Kidney epithelial cell (primary cell): Measurements from ENCODE around the gene CTIF. TPM values are rescaled to one million over a fixed set of nuclear protein-coding genes. Genes with fewer than 3 reads are reported as not detected.

Source experiments
- DNase-seq: peaks from one replicate; pipeline ENCODE4 v3.0.0-alpha.2; 2010; ENCODE audit warnings: low read depth
- H3K27me3 ChIP-seq: 2 replicates; pipeline ENCODE4 v1.6.0; 2011; ENCODE audit warnings: low read length; ENCODE audit not compliant: control insufficient read depth, insufficient read depth
- H3K36me3 ChIP-seq: 2 replicates; pipeline ENCODE4 v1.5.1; 2011; ENCODE audit warnings: low read length; ENCODE audit not compliant: control insufficient read depth, insufficient read depth
- H3K4me3 ChIP-seq: 2 replicates; pipeline ENCODE4 v1.5.1; 2011; ENCODE audit warnings: low read depth, mild to moderate bottlenecking, control low read depth, low read length
- total RNA-seq: library from RNA; depleted of rRNA; stranded (reverse); fragments of >200 nt; gene quantifications from 2 replicates; pipeline ENCODE4 v1.2.3, GENCODE V29; 2015
- TF ChIP-seq, protein P1 (sequence below): IDR thresholded peaks from 2 replicates; pipeline ENCODE4 v1.5.1; 2011; ENCODE audit warnings: mild to moderate bottlenecking, moderate library complexity, low read length, control low read depth, inconsistent platforms; ENCODE audit not compliant: insufficient read depth, poor library complexity, severe bottlenecking

The CTIF gene
- total RNA-seq, 1 donor from 2014 or later, result 24.3 TPM

DNA sequence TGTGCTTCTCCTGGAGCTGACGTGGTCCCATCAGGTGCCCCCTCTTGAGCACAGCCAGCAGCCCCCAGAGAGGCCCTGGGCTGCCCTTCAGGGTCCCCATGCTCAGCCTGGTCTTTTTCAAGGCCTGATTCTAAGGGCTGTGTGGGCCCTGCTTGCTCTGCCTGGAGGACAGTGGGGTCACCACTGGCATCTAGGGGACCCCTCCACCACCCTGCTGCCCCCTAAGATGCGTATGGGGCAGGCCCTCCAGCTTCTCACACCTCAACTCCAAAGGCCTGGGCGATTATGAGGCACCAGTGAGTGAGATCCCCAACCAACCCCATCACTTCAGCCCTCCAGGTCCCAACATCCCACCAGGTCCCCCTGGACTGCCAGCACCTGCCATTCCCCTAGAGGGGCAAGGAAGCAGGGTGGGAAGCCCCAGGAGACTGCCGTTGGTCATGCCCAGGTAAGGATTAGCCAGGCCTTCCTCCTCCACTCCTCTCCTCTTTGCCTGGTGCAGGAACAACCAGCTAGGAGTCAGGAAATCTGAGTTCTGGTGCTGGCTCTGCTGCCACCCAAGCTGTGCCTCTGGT, 297.5 kb downstream of the CTIF start:
- Histone ChIP-seq H3K27me3 (no peaks in the 10 kb centered on the region), H3K36me3 (no peaks in the 10 kb centered on the region), H3K4me3 (no peak overlapping the region)
- TF ChIP-seq, protein P1, sequence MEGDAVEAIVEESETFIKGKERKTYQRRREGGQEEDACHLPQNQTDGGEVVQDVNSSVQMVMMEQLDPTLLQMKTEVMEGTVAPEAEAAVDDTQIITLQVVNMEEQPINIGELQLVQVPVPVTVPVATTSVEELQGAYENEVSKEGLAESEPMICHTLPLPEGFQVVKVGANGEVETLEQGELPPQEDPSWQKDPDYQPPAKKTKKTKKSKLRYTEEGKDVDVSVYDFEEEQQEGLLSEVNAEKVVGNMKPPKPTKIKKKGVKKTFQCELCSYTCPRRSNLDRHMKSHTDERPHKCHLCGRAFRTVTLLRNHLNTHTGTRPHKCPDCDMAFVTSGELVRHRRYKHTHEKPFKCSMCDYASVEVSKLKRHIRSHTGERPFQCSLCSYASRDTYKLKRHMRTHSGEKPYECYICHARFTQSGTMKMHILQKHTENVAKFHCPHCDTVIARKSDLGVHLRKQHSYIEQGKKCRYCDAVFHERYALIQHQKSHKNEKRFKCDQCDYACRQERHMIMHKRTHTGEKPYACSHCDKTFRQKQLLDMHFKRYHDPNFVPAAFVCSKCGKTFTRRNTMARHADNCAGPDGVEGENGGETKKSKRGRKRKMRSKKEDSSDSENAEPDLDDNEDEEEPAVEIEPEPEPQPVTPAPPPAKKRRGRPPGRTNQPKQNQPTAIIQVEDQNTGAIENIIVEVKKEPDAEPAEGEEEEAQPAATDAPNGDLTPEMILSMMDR, result no peak
- no peak for DNase-seq

DNA sequence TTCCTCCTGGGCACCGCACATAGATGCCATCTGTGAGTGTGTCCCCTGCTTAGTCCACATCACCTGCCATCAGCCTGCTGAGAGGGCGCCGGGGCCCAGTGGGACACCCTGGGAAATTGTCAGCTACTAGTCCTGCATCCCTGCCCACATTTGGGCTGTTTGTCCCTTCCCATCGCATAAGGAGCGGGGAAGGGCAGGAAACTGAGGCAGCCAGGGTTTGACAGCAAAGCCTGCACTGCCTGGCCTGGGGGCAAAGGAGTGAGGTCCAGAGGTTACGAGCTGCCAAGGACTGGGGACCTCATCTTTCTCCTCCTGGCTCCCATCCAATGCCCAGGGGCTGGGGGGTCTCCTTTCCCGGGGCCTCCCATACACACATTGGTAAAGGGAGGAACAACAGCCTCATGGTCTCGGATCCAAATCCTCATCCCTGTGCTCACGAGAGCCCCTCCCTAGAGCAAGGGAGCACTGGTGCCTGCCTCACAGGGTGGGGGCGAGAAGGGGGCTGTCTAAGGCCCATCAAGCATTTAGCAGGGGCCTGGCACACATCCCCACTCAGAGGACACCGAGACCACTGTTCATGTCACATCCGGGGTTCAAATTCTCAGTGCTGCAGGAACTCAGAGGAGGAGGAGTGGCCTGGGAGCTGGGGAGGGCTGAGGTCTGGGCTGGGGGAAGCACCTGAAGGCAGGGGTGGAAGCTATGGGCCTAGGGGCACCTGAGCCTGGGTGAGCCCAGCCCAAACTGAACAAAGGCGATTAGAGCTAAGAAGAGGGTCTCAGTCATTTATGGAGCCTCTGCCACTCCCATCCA, 298.2 kb downstream of the CTIF start:
- Histone ChIP-seq H3K27me3 (no peaks in the 10 kb centered on the region), H3K4me3 (no peak overlapping the region), H3K36me3 (no peaks in the 10 kb centered on the region)
- DNase-seq, result no peak
- TF ChIP-seq, protein P1, result no peak

DNA sequence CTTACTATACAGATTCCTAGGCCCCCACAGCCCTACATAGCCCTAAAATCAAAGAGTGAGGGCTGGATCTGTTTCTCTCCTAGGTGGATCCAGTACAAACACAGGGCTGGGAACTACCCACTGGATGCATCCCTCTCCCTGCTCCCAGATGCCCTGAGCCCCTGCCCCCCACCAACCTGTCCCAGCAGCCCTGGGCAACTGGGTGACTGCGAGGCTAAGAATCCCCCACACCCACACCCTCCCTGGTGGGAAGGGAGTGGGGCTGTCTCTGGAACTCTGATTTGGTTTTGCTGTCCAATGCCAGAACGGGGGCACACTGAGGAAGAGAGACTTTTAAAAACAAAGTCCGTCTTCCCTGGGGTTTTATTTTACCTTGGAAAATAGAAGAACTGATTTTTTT, 298.8 kb downstream of the CTIF start:
- Histone ChIP-seq H3K4me3 (no peak overlapping the region), H3K27me3 (no peaks in the 10 kb centered on the region), H3K36me3 (no peaks in the 10 kb centered on the region)
- TF ChIP-seq, protein P1, result no peak
- DNase-seq, result no peak

DNA sequence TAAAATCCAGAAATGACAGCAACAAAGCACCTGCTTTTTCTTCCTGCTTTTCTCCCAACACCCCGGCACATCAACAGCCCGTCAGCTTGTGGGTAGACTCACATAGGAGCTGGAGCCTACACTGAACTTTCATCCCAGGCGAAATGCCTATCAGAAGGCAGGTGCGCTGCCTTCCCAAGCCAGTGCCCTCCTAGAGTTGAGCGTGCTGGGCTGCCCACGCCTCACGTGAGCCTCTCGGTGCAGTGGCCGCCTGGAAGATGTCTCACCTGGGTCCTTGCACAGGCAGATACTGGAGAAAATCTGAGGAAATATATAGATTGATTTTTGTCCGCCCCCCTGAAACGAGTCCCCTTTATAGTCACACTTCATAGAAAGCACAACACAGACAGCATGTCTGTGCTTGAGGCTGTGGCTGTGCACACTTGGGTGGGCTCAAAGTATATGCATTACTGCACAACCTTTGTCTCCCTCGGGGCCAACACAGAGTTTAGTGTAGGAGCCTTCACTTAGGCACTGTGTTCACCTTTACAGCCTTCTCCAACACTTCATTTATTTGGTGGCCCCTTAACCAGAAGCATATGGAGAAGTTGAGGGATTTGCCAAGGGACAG, 299.4 kb downstream of the CTIF start:
- TF ChIP-seq, protein P1, result no peak

DNA sequence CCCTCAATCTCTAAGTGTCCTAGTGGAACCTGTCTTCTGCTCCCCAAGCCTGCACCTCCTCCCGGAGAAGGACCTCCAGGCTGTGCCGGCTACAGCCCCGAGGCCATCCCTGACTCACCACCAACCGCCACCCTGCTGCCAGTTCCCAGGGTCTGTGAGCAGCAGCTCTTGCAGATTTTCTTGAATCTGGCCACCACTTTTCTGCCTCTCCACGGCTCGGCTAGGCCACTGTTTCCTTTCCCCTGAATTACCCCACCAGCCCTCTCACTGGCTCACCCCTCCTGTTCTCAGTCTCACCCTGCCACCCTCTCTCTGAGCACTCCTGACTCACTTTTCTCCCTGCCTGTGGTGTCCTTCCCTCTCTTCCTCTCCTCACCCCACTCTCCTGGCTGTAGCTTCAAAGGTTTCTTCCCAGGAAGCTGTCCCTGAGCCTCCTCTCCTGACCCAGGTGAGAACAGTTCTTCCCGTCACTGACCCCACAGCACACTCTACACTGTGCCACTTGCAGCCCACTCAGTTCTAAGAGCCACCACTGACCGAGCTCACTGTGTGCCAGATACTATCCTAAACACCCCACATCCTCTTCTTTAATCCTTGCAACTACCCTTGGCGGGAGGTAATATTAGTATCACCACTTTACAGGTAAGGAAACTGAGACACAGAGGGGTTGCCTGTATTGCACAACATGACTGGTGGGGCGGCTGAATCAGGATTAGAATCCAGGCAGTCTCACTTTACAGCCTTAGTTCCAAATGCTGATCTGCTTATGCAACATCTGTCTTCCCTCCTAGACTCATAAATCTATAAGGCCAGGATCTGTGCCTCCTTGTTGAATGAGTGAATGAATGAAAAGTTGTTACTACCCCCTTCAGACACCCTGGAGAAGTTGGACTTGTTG, 300.3 kb downstream of the CTIF start:
- peak; percentile 53 for DNase-seq
- Histone ChIP-seq H3K27me3 (no peaks in the 10 kb centered on the region), H3K36me3 (no peaks in the 10 kb centered on the region), H3K4me3 (no peak overlapping the region)
- TF ChIP-seq, protein P1, result no peak

More for the DNA sequence above, 299.4 kb downstream of the CTIF start:
- H3K27me3 ChIP-seq, result no peaks in the 10 kb centered on the region
- no peak overlapping the region for H3K4me3 ChIP-seq
- DNase-seq, result no peak
- no peaks in the 10 kb centered on the region for H3K36me3 ChIP-seq
